Loucy (cell line): ENCODE measurements around the gene ANGEL1.
A peak's percentile ranks its signal among the peaks of the same experiment; 100 is the strongest.

Experiments used
- H2AFZ ChIP-seq: fragments of 200-600 bp; sonication (generic); 2 replicates; pipeline ENCODE4 v1.6.0; 2016; ENCODE audit warnings: antibody characterized with exemption, mild to moderate bottlenecking, low read length, moderate library complexity
- H3F3A ChIP-seq: fragments of 200-600 bp; 2 replicates; pipeline ENCODE4 v1.6.0; 2016; ENCODE audit warnings: antibody characterized with exemption, low read depth, mild to moderate bottlenecking
- H3K27me3 ChIP-seq: fragments of 200-600 bp; sonication (generic); 2 replicates; pipeline ENCODE4 v1.6.1; 2014; ENCODE audit warnings: low read length, mild to moderate bottlenecking; ENCODE audit not compliant: insufficient read depth, poor library complexity, severe bottlenecking
- H3K36me3 ChIP-seq: fragments of 200-600 bp; sonication (generic); 2 replicates; pipeline ENCODE4 v1.6.1; 2016; ENCODE audit warnings: low read length; ENCODE audit not compliant: insufficient read depth
- H3K4me1 ChIP-seq: fragments of 200-600 bp; sonication (generic); 2 replicates; pipeline ENCODE4 v1.5.1; 2014; ENCODE audit warnings: low read length, mild to moderate bottlenecking; ENCODE audit not compliant: insufficient read depth, poor library complexity, severe bottlenecking
- H3K4me2 ChIP-seq: fragments of 200-600 bp; sonication (generic); 2 replicates; pipeline ENCODE4 v1.6.0; 2014; ENCODE audit warnings: antibody characterized with exemption, low read length, low read depth, mild to moderate bottlenecking; ENCODE audit not compliant: poor library complexity, severe bottlenecking
- H3K4me3 ChIP-seq: fragments of 200-600 bp; sonication (generic); 2 replicates; pipeline ENCODE4 v1.5.1; 2014; ENCODE audit warnings: low read length, mild to moderate bottlenecking, mixed read lengths; ENCODE audit not compliant: poor library complexity, severe bottlenecking
- H3K79me2 ChIP-seq: fragments of 200-600 bp; sonication (generic); 2 replicates; pipeline ENCODE4 v1.6.1; 2014; ENCODE audit warnings: low read length; ENCODE audit not compliant: insufficient read depth
- H3K9ac ChIP-seq: fragments of 200-600 bp; sonication (generic); 2 replicates; pipeline ENCODE4 v1.6.0; 2014; ENCODE audit warnings: mild to moderate bottlenecking, low read depth, low read length, moderate library complexity; ENCODE audit not compliant: poor library complexity, severe bottlenecking
- H3K9me2 ChIP-seq: fragments of 200-600 bp; sonication (generic); replicated peaks from 2 replicates; pipeline ENCODE4 v1.6.1; 2016; ENCODE audit warnings: low read depth, low read length, mixed read lengths
- H3K9me3 ChIP-seq: fragments of 200-600 bp; sonication (generic); 2 replicates; pipeline ENCODE4 v1.6.1; 2014; ENCODE audit warnings: mild to moderate bottlenecking, antibody characterized with exemption, low read length, low read depth; ENCODE audit not compliant: insufficient read depth
- H4K20me1 ChIP-seq: fragments of 200-600 bp; sonication (generic); 2 replicates; pipeline ENCODE4 v1.6.0; 2014; ENCODE audit warnings: antibody characterized with exemption, low read length, mild to moderate bottlenecking; ENCODE audit not compliant: insufficient read depth, poor library complexity, severe bottlenecking
- EZH2phosphoT487 ChIP-seq: fragments of 200-600 bp; IDR thresholded peaks from 2 replicates; pipeline ENCODE4 v1.6.1; 2018; ENCODE audit warnings: antibody characterized with exemption, mild to moderate bottlenecking, moderate library complexity, borderline replicate concordance
- TF ChIP-seq, protein P1 (sequence below): fragments of 200-600 bp; sonication (generic); conservative IDR thresholded peaks from 2 replicates; pipeline ENCODE4 v1.5.1; 2014; ENCODE audit warnings: mild to moderate bottlenecking, antibody characterized with exemption, low read length

ANGEL1 gene

DNA sequence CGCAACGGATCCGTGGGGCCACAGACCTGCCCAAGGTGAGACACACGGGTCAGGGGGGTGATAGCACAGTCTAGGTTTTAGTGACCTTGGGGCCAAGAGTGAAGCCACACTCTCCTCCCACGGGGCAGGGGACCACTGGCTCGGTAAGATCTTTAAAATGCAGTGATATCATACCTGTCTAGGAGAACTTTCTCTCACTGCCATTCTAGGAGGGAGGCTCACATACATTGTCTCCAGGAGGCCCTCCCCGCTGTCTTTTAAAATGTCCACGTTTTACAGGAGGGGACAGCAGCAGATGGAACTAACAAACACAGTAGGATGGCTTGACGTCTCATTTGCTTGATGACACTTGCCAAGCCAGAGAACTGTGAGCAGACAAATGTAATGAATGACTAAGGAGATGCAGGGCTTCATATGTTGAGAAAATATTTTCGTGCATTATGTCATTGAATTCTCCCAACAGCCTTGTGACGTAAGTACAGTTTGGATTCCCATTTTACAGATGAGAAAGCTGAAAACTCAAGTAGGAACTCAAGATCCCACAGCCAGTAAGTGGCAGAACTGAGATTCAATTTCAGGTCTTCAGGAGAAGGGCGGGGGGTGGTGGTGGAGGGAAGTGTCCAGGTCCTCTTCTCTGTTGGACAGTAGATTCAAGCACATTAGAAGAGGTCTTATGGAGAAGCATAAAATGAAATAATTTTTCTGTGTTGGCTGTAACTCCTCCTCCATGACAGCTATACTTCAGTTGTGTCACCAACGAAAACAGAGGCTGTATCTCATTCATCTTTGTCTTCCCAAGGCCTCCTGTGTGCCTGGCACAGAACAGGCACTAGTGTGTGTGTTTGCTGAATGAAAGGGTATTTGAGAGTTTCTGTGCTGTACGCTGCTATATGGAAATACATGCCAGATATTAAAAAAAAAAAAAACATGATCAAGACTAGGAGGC, 49.3 kb downstream of the ANGEL1 start:
- peak overlapping the region; percentile 39 for H3K4me3 ChIP-seq
- H3K9me3 ChIP-seq: no peaks in the 10 kb centered on the region
- H3K36me3 ChIP-seq: no peaks in the 10 kb centered on the region
- H3K27me3 ChIP-seq: no peaks in the 10 kb centered on the region
- H3K9ac ChIP-seq: peak overlapping the region; percentile 18
- TF ChIP-seq, protein P1, sequence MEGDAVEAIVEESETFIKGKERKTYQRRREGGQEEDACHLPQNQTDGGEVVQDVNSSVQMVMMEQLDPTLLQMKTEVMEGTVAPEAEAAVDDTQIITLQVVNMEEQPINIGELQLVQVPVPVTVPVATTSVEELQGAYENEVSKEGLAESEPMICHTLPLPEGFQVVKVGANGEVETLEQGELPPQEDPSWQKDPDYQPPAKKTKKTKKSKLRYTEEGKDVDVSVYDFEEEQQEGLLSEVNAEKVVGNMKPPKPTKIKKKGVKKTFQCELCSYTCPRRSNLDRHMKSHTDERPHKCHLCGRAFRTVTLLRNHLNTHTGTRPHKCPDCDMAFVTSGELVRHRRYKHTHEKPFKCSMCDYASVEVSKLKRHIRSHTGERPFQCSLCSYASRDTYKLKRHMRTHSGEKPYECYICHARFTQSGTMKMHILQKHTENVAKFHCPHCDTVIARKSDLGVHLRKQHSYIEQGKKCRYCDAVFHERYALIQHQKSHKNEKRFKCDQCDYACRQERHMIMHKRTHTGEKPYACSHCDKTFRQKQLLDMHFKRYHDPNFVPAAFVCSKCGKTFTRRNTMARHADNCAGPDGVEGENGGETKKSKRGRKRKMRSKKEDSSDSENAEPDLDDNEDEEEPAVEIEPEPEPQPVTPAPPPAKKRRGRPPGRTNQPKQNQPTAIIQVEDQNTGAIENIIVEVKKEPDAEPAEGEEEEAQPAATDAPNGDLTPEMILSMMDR: no peak
- no peak for TF ChIP-seq EZH2phosphoT487
- H3K4me2 ChIP-seq: peak overlapping the region; percentile 76
- H3F3A ChIP-seq: no peaks in the 10 kb centered on the region
- H4K20me1 ChIP-seq: peaks cover 10% of the 10 kb centered on the region
- H2AFZ ChIP-seq: no peak overlapping the region
- peaks cover 30% of the 10 kb centered on the region for H3K4me1 ChIP-seq
- H3K9me2 ChIP-seq: no peaks in the 10 kb centered on the region
- H3K79me2 ChIP-seq: peaks cover 7% of the 10 kb centered on the region; the same call in 1 of the 2 replicates

DNA sequence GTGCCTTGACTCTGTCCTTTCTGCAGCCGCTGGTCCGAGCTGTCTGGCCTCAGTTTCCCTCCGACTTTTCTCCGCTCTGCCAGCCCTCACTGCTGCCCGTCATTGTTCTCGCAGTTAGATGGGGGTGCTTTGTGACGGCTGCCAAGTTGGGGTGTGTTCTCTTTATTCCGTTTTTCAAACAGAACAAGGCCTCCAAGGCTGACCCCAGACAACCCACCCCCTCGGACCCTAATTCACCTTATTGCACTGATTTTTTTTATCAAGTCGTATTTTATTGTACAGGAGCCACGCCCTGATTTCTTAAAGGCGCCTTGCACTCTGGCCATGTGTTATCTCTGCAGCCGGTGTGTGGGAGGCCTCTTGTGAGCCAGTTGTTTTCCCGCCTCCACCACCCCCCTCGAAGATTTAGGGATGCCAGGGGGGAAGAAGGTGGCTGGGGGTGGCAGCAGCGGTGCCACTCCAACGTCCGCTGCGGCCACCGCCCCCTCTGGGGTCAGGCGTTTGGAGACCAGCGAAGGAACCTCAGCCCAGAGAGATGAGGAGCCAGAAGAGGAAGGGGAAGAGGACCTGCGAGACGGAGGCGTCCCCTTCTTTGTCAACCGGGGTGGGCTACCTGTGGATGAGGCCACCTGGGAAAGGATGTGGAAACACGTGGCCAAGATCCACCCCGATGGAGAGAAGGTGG, 50.1 kb downstream of the ANGEL1 start:
- Histone ChIP-seq H3K79me2 (peaks cover 7% of the 10 kb centered on the region; the same call in 1 of the 2 replicates), H3F3A (no peaks in the 10 kb centered on the region), H3K36me3 (no peaks in the 10 kb centered on the region), H3K4me2 (peak overlapping the region; percentile 76), H3K4me3 (peak overlapping the region; percentile 79), H3K4me1 (peaks cover 24% of the 10 kb centered on the region), H4K20me1 (peaks cover 10% of the 10 kb centered on the region), H3K9me3 (no peaks in the 10 kb centered on the region), H2AFZ (no peak overlapping the region), H3K9ac (peak overlapping the region; percentile 66), H3K9me2 (no peaks in the 10 kb centered on the region), H3K27me3 (no peaks in the 10 kb centered on the region)
- no peak for TF ChIP-seq EZH2phosphoT487
- TF ChIP-seq, protein P1: no peak

DNA sequence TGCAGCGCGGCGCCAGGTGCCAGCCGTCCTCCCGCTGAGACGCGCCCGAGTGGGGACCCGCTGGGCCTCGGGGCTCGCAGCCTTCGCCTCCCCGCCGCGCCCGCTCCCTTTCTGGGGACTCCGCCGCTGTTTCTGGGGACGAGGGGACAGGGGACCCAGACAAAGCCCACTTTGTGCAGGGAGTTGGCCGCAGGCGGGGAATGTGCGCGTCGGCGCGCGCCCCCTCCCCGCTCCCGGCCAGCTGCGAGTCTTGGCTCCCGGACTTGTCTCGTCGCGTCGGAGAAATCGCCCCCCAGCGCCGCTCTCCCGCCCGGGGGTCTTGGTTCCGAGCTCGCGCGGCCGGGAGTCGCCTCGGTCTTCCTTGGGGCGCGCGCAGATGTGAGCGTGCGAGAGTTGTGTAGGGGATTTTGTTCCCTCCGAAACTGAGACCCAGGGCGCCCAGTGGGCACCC, 50.7 kb downstream of the ANGEL1 start:
- peaks cover 7% of the 10 kb centered on the region; the same call in 1 of the 2 replicates for H3K79me2 ChIP-seq
- peaks cover 23% of the 10 kb centered on the region for H3K4me1 ChIP-seq
- peak overlapping the region; percentile 85; the same call in 1 of the 2 replicates for H2AFZ ChIP-seq
- TF ChIP-seq, protein P1: no peak
- TF ChIP-seq EZH2phosphoT487: no peak
- H3K9ac ChIP-seq: peak overlapping the region; percentile 66
- peak overlapping the region; percentile 76 for H3K4me2 ChIP-seq
- no peaks in the 10 kb centered on the region for H3K9me3 ChIP-seq
- no peaks in the 10 kb centered on the region for H3K36me3 ChIP-seq
- peaks cover 10% of the 10 kb centered on the region for H4K20me1 ChIP-seq
- H3K9me2 ChIP-seq: no peaks in the 10 kb centered on the region
- no peaks in the 10 kb centered on the region for H3F3A ChIP-seq
- peak overlapping the region; percentile 79 for H3K4me3 ChIP-seq
- no peaks in the 10 kb centered on the region for H3K27me3 ChIP-seq
